Measurements from ENCODE around the gene DLGAP1. TPM values are rescaled to one million over a fixed set of nuclear protein-coding genes. Genes with fewer than 3 reads are reported as not detected.

The DLGAP1 gene
- total and polyA plus RNA-seq, 2 of the 13 experiments (the other 11 are each of a cell fraction or from before 2014, with no cell fraction given): 0.01 TPM; not detected in 1

- TF ChIP-seq, protein P1, sequence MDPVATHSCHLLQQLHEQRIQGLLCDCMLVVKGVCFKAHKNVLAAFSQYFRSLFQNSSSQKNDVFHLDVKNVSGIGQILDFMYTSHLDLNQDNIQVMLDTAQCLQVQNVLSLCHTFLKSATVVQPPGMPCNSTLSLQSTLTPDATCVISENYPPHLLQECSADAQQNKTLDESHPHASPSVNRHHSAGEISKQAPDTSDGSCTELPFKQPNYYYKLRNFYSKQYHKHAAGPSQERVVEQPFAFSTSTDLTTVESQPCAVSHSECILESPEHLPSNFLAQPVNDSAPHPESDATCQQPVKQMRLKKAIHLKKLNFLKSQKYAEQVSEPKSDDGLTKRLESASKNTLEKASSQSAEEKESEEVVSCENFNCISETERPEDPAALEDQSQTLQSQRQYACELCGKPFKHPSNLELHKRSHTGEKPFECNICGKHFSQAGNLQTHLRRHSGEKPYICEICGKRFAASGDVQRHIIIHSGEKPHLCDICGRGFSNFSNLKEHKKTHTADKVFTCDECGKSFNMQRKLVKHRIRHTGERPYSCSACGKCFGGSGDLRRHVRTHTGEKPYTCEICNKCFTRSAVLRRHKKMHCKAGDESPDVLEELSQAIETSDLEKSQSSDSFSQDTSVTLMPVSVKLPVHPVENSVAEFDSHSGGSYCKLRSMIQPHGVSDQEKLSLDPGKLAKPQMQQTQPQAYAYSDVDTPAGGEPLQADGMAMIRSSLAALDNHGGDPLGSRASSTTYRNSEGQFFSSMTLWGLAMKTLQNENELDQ (CRISPR knock-in tag; IDR thresholded peaks at IDR 0.05; ENCODE audit: borderline replicate concordance): no peak
- TF ChIP-seq SRSF4 (IDR thresholded peaks at IDR 0.05; ENCODE audit: low read depth, low read length, poor library complexity, severe bottlenecking) (no peak), RAD21 (CRISPR knock-in tag; IDR thresholded peaks at IDR 0.05) (no peak), NFE2L2 (IDR thresholded peaks at IDR 0.05; ENCODE audit: low read length) (no peak), MTERF4 (CRISPR knock-in tag; IDR thresholded peaks at IDR 0.05) (no peak), BORCS8-MEF2B (CRISPR knock-in tag; IDR thresholded peaks at IDR 0.05) (no peak), CREB1 (IDR thresholded peaks at IDR 0.05) (no peak), CREB1 (CRISPR knock-in tag; IDR thresholded peaks at IDR 0.05) (no peak), SRSF9 (IDR thresholded peaks at IDR 0.05; ENCODE audit: borderline replicate concordance, insufficient read depth, low read depth, low read length, poor library complexity, severe bottlenecking) (no peak)
- TF ChIP-seq, protein P2, sequence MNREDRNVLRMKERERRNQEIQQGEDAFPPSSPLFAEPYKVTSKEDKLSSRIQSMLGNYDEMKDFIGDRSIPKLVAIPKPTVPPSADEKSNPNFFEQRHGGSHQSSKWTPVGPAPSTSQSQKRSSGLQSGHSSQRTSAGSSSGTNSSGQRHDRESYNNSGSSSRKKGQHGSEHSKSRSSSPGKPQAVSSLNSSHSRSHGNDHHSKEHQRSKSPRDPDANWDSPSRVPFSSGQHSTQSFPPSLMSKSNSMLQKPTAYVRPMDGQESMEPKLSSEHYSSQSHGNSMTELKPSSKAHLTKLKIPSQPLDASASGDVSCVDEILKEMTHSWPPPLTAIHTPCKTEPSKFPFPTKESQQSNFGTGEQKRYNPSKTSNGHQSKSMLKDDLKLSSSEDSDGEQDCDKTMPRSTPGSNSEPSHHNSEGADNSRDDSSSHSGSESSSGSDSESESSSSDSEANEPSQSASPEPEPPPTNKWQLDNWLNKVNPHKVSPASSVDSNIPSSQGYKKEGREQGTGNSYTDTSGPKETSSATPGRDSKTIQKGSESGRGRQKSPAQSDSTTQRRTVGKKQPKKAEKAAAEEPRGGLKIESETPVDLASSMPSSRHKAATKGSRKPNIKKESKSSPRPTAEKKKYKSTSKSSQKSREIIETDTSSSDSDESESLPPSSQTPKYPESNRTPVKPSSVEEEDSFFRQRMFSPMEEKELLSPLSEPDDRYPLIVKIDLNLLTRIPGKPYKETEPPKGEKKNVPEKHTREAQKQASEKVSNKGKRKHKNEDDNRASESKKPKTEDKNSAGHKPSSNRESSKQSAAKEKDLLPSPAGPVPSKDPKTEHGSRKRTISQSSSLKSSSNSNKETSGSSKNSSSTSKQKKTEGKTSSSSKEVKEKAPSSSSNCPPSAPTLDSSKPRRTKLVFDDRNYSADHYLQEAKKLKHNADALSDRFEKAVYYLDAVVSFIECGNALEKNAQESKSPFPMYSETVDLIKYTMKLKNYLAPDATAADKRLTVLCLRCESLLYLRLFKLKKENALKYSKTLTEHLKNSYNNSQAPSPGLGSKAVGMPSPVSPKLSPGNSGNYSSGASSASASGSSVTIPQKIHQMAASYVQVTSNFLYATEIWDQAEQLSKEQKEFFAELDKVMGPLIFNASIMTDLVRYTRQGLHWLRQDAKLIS (CRISPR knock-in tag; IDR thresholded peaks at IDR 0.05): no peak
Measured at GRCh38 chr18:3666526-3667254, 788.4 kb downstream of the DLGAP1 start (continued).

Data from HepG2 (cell line).